Erythroblast (primary cell): ENCODE measurements around the gene ENPP1.

Experiments used
- GATA1 ChIP-seq: IDR thresholded peaks from 2 replicates; pipeline ENCODE4 v1.6.1; 2011; ENCODE audit warnings: low read depth, mild to moderate bottlenecking, control low read depth, low read length, moderate library complexity
- POLR2A ChIP-seq: IDR thresholded peaks from 2 replicates; pipeline ENCODE4 v1.6.1; 2011; ENCODE audit warnings: mild to moderate bottlenecking, low read length

DNA sequence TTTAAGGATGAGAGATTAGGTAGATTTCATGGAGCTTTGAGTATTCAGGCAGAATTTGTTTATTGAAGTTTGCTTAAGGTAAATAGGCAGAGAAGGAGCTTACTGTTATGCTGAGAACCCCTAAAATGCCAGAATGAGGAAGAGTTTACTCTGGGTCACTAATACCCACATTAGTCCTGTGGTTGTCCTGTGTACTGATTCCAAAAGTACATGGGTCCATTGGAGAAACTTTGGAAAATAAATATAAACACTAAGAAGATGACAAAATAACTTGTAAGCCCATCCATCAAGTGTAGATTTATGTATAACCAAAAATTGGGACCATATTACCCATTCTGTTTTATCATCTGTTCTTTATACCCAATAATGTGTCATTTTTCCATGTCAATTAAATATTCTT lies 31.6 kb downstream of the ENPP1 start:
- no peak for TF ChIP-seq POLR2A
- no peak for TF ChIP-seq GATA1
